K562 (cell line): ENCODE measurements around the gene RALGPS1. TPM values are rescaled to one million over a fixed set of nuclear protein-coding genes. Genes with fewer than 3 reads are reported as not detected.

Experiments
- ADNP ChIP-seq: fragments of 200-800 bp; sonication (Bioruptor generic); IDR thresholded peaks from 2 replicates; pipeline ENCODE4 v1.6.1; 2016; ENCODE audit warnings: missing genetic modification characterization, missing compliant biosample characterization
- CBFA2T3 ChIP-seq: fragments of 450-650 bp; IDR thresholded peaks from 2 replicates; pipeline ENCODE4 v1.6.1; 2017
- CTBP1 ChIP-seq: fragments of 450-650 bp; IDR thresholded peaks from 2 replicates; pipeline ENCODE4 v1.6.1; 2016; ENCODE audit warnings: borderline replicate concordance
- DPF2 ChIP-seq: fragments of 450-650 bp; IDR thresholded peaks from 2 replicates; pipeline ENCODE4 v1.6.1; 2016
- ELF4 ChIP-seq: fragments of 450-650 bp; formaldehyde crosslinking; IDR thresholded peaks from 2 replicates; pipeline ENCODE4 v1.4.0; 2022; ENCODE audit warnings: missing genetic modification characterization
- EP300 ChIP-seq: IDR thresholded peaks from 2 replicates; pipeline ENCODE4 v1.6.1; 2012; ENCODE audit warnings: low read length, improper control_type of control experiment
- ETV5 ChIP-seq: sonication (generic); formaldehyde crosslinking; IDR thresholded peaks from 2 replicates; pipeline ENCODE4 v1.4.0; 2020; ENCODE audit warnings: low read depth, mild to moderate bottlenecking, missing genetic modification reagents
- HDAC2 ChIP-seq: fragments of 450-650 bp; IDR thresholded peaks from 2 replicates; pipeline ENCODE4 v1.6.1; 2016; ENCODE audit warnings: mild to moderate bottlenecking
- JUN ChIP-seq, 2 experiments: sonication (generic) in 1 of 2; formaldehyde crosslinking in 1 of 2; IDR thresholded peaks; 2 replicates each; pipeline versions ENCODE4 v1.6.1 to v1.8.0; 2012 to 2022; ENCODE audit warnings: borderline replicate concordance in 2 of 2, mild to moderate bottlenecking in 2 of 2, improper control_type of control experiment in 1 of 2, low read depth in 1 of 2, low read length in 1 of 2, missing genetic modification reagents in 1 of 2
- MCM2 ChIP-seq: fragments of 450-650 bp; IDR thresholded peaks from 2 replicates; pipeline ENCODE4 v1.6.1; 2017; ENCODE audit warnings: low read depth, mild to moderate bottlenecking
- PML ChIP-seq: IDR thresholded peaks from 2 replicates; pipeline ENCODE4 v1.6.1; 2012; ENCODE audit warnings: low read length, inconsistent platforms
- POLR3A ChIP-seq: IDR thresholded peaks from 2 replicates; pipeline ENCODE4 v1.6.1; 2011; ENCODE audit warnings: borderline replicate concordance, mild to moderate bottlenecking, moderate library complexity; ENCODE audit not compliant: insufficient read length, insufficient read depth; ENCODE audit errors: extremely low read depth
- RHOXF2B ChIP-seq: fragments of 250-450 bp; sonication (Bioruptor Pico); conservative IDR thresholded peaks from 2 replicates; pipeline ENCODE4 v1.5.1; 2021
- SETDB1 ChIP-seq: IDR thresholded peaks from one replicate; pipeline ENCODE4 v1.6.1; 2012; ENCODE audit warnings: low read length, control low read depth, inconsistent platforms
- SMAD4 ChIP-seq: fragments of 250-450 bp; sonication (Bioruptor Pico); conservative IDR thresholded peaks from 2 replicates; pipeline ENCODE4 v1.8.0; 2021; ENCODE audit warnings: inconsistent platforms, mild to moderate bottlenecking, moderate library complexity
- TAL1 ChIP-seq: fragments of 450-650 bp; IDR thresholded peaks from 2 replicates; pipeline ENCODE4 v1.6.1; 2016; ENCODE audit warnings: mild to moderate bottlenecking
- ZEB2 ChIP-seq: fragments of 450-650 bp; IDR thresholded peaks from 2 replicates; pipeline ENCODE4 v1.6.1; 2016
- ZNF431 ChIP-seq: sonication (generic); formaldehyde crosslinking; IDR thresholded peaks from 2 replicates; pipeline ENCODE4 v1.8.0; 2022; ENCODE audit warnings: mild to moderate bottlenecking, missing genetic modification reagents
- ZNF707 ChIP-seq: fragments of 250-450 bp; sonication (Bioruptor Pico); conservative IDR thresholded peaks from 2 replicates; pipeline ENCODE4 v1.8.0; 2022; ENCODE audit warnings: inconsistent platforms, mild to moderate bottlenecking, moderate library complexity
- polyA plus RNA-seq, 8 experiments: library from polyadenylated mRNA; depleted of rRNA in 4 of 8; stranded (reverse) in 5 of 8; unstranded in 3 of 8; fragments of >200 nt; fragmentation: Nextera tagmentation in 2 of 8; fragmentation: Illumina TruSeq in 1 of 8; extraction: Ambion mirVana in 2 of 8; extraction: Trizol in 1 of 8; gene quantifications; 2 replicates each; pipeline versions ENCODE4 v1.2.1 to v1.2.3, GENCODE V29; 2011 to 2014; ENCODE audit warnings: inconsistent platforms in 1 of 8, missing spikeins in 1 of 8
- total RNA-seq, 7 experiments: library from RNA; depleted of rRNA in 6 of 7; stranded (reverse); fragments of >200 nt in 6 of 7; fragmentation: Illumina TruSeq in 2 of 7; extraction: Trizol in 2 of 7; gene quantifications; 2 replicates each; pipeline versions ENCODE4 v1.2.1 to v1.2.3, GENCODE V29; 2011 to 2021; ENCODE audit warnings: low replicate concordance in 1 of 7
- TF ChIP-seq, protein P1 (sequence below): fragments of 250-450 bp; sonication (Bioruptor Pico); IDR thresholded peaks from 2 replicates; pipeline ENCODE4 v1.8.0; 2021; ENCODE audit warnings: moderate library complexity, mild to moderate bottlenecking, inconsistent platforms
- TF ChIP-seq, protein P2 (sequence below): fragments of 450-650 bp; formaldehyde crosslinking; IDR thresholded peaks from 2 replicates; pipeline ENCODE4 v1.4.0; 2020; ENCODE audit warnings: mild to moderate bottlenecking, moderate library complexity
- TF ChIP-seq, protein P3 (sequence below): IDR thresholded peaks from 2 replicates; pipeline ENCODE4 v1.6.1; 2014; ENCODE audit warnings: antibody characterized with exemption
- TF ChIP-seq, protein P4 (sequence below): fragments of 250-450 bp; sonication (Bioruptor Pico); IDR thresholded peaks from 2 replicates; pipeline ENCODE4 v1.8.0; 2022; ENCODE audit warnings: moderate library complexity, mild to moderate bottlenecking, inconsistent platforms

Gene RALGPS1
- total and polyA plus RNA-seq, 9 of the 15 experiments (the other 6 are each of a cell fraction or from before 2014, with no cell fraction given): 0.04 to 2.6 (median 1.5) TPM

DNA sequence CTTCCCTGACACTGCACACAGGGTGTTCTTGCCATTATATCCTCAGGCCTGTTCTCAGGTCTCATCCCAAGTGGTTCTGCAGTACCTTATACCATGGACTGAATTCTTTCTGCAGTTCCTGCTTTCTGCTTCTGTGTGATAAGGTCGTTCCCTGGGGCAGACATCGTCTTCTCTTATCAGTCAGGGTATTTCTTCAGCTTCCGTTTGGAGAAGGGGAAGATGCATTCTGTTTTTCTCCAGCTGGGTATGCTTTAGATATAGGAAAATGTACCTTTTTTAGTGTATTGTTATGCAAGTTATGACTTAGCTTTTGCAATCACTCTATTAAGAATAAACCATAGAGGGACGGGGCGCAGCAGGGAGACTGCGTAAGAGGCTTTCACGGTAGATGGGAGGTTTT is 31.1 kb downstream of the RALGPS1 start (continued):
- TF ChIP-seq HDAC2: peak; percentile 48; the same call in 1 of the 2 replicates
- TF ChIP-seq, protein P1, sequence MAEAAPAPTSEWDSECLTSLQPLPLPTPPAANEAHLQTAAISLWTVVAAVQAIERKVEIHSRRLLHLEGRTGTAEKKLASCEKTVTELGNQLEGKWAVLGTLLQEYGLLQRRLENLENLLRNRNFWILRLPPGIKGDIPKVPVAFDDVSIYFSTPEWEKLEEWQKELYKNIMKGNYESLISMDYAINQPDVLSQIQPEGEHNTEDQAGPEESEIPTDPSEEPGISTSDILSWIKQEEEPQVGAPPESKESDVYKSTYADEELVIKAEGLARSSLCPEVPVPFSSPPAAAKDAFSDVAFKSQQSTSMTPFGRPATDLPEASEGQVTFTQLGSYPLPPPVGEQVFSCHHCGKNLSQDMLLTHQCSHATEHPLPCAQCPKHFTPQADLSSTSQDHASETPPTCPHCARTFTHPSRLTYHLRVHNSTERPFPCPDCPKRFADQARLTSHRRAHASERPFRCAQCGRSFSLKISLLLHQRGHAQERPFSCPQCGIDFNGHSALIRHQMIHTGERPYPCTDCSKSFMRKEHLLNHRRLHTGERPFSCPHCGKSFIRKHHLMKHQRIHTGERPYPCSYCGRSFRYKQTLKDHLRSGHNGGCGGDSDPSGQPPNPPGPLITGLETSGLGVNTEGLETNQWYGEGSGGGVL (CRISPR knock-in tag): no peak
- peak; percentile 61 for TF ChIP-seq SMAD4 (CRISPR knock-in tag)
- 0 out of 2 replicates have a peak, but pooled peaks have one; percentile 4 for TF ChIP-seq JUN (IDR thresholded peaks at IDR 0.05; ENCODE audit: borderline replicate concordance, low read depth, low read length)
- TF ChIP-seq JUN (CRISPR knock-in tag; IDR thresholded peaks at IDR 0.05; ENCODE audit: borderline replicate concordance): no peak
- no peak for TF ChIP-seq PML
- TF ChIP-seq ZEB2: peak; percentile 21; the same call in 1 of the 2 replicates
- no peak for TF ChIP-seq ZNF431 (CRISPR knock-in tag)
- TF ChIP-seq ZNF707: no peak
- peak; percentile 88 for TF ChIP-seq CTBP1
- TF ChIP-seq DPF2: peak; percentile 82
- no peak for TF ChIP-seq ADNP (tag)
- peak; percentile 89 for TF ChIP-seq ETV5 (CRISPR knock-in tag)
- TF ChIP-seq ELF4 (CRISPR knock-in tag): 0 out of 2 replicates have a peak, but pooled peaks have one; percentile 59
- peak; percentile 69 for TF ChIP-seq TAL1
- TF ChIP-seq, protein P2, sequence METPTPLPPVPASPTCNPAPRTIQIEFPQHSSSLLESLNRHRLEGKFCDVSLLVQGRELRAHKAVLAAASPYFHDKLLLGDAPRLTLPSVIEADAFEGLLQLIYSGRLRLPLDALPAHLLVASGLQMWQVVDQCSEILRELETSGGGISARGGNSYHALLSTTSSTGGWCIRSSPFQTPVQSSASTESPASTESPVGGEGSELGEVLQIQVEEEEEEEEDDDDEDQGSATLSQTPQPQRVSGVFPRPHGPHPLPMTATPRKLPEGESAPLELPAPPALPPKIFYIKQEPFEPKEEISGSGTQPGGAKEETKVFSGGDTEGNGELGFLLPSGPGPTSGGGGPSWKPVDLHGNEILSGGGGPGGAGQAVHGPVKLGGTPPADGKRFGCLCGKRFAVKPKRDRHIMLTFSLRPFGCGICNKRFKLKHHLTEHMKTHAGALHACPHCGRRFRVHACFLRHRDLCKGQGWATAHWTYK (CRISPR knock-in tag): no peak
- peak; percentile 80 for TF ChIP-seq CBFA2T3
- no peak for TF ChIP-seq SETDB1
- TF ChIP-seq EP300: peak; percentile 79
- no peak for TF ChIP-seq POLR3A
- TF ChIP-seq, protein P3, sequence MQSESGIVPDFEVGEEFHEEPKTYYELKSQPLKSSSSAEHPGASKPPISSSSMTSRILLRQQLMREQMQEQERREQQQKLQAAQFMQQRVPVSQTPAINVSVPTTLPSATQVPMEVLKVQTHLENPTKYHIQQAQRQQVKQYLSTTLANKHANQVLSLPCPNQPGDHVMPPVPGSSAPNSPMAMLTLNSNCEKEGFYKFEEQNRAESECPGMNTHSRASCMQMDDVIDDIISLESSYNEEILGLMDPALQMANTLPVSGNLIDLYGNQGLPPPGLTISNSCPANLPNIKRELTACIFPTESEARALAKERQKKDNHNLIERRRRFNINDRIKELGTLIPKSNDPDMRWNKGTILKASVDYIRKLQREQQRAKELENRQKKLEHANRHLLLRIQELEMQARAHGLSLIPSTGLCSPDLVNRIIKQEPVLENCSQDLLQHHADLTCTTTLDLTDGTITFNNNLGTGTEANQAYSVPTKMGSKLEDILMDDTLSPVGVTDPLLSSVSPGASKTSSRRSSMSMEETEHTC: no peak
- TF ChIP-seq, protein P4, sequence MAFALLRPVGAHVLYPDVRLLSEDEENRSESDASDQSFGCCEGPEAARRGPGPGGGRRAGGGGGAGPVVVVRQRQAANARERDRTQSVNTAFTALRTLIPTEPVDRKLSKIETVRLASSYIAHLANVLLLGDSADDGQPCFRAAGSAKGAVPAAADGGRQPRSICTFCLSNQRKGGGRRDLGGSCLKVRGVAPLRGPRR (CRISPR knock-in tag): no peak
- TF ChIP-seq RHOXF2B (CRISPR knock-in tag): no peak
- no peak for TF ChIP-seq MCM2
